GM12801 (cell line): ENCODE data around the gene LTB4R.

Experiments
- TF ChIP-seq, protein P1 (sequence below): IDR thresholded peaks from one replicate; pipeline ENCODE4 v1.5.1; 2011; ENCODE audit warnings: control low read depth; ENCODE audit not compliant: insufficient read length; ENCODE audit errors: extremely low read depth

Gene LTB4R

DNA sequence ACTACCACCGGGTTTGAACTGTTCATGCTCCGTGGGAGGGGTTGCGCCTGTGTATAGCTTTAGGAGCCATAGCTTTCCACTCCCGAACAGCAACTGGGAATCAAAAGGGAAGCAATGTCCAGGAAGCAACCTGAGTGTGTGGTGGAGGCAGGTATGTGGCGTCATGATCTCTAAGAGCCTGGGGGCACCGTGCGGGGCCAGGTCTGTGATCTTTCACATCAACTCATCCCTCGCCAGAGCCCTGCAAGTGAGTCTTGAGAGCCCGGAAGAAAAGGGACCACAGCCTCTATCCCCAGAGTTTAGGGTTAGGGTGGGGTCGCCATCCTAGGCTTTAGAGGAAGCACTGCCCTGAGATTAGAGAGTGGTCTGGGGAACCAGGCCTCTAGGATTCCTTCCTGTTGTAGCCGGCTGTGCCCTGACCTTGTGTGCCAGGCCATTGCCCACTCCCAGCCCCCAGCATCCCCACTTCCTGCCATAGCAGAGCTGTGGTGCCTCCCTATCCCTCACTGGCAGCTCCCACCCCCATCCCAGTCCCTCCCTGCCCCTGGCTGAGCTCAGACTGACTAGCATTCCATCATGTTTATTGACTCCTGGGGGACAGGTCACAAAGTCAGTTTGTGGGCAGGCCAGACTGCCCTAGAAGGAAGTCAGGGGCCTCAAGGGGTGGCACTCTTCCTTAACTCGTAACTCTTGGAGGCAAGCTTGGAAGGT is 24.3 kb downstream of the LTB4R start:
- TF ChIP-seq, protein P1, sequence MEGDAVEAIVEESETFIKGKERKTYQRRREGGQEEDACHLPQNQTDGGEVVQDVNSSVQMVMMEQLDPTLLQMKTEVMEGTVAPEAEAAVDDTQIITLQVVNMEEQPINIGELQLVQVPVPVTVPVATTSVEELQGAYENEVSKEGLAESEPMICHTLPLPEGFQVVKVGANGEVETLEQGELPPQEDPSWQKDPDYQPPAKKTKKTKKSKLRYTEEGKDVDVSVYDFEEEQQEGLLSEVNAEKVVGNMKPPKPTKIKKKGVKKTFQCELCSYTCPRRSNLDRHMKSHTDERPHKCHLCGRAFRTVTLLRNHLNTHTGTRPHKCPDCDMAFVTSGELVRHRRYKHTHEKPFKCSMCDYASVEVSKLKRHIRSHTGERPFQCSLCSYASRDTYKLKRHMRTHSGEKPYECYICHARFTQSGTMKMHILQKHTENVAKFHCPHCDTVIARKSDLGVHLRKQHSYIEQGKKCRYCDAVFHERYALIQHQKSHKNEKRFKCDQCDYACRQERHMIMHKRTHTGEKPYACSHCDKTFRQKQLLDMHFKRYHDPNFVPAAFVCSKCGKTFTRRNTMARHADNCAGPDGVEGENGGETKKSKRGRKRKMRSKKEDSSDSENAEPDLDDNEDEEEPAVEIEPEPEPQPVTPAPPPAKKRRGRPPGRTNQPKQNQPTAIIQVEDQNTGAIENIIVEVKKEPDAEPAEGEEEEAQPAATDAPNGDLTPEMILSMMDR = no peak

DNA sequence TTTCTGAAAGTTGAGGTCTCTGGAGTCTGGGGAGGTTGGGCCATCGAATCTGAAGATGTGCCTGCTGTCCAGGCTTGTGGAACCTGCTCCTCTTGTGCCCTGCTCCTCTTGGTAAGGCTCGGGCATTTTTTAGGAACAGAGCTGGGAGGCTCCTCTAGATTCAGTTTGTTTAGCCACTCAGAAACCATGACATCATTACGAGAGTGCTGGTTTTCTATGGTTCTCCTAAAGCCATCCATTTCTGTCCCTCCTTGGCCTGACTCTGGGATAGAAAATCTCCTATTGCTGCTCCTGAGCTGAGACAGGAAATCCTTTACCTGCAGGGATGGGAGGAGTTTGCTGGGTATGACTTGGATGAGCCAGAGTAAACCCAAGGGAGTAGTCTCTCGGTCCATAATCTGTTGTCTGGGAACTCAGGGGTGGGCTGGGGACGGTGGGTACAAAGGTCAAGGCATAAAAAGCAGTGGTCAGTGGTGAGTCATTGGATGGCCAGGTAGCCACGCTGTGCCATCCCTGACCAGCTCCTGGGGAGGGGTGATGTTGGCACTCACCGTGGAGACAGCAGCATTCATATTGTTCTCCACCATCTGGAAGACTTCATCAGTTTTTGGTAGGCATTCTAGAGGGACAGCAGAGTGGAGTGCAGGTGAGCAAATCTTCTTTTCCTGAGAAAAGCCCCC is 26.0 kb downstream of the LTB4R start:
- TF ChIP-seq, protein P1 = no peak

DNA sequence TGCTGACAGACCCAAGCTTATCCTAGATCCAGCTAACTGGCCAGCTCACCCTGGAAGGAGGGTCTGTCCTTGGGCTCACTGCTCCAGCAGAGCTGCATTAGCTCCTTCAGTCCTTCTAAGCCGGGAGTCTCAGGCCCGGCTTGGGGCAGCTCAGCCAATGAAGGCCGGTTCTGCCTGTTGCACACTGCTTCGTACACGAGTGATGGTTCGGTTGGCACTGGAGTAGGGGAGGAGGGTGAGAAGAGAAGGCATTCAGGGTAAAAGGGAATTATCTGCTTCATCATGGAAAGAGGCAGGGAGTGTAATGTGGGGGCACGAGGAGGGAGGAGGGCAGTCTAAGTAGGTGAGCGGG is 26.5 kb downstream of the LTB4R start:
- TF ChIP-seq, protein P1 = no peak

DNA sequence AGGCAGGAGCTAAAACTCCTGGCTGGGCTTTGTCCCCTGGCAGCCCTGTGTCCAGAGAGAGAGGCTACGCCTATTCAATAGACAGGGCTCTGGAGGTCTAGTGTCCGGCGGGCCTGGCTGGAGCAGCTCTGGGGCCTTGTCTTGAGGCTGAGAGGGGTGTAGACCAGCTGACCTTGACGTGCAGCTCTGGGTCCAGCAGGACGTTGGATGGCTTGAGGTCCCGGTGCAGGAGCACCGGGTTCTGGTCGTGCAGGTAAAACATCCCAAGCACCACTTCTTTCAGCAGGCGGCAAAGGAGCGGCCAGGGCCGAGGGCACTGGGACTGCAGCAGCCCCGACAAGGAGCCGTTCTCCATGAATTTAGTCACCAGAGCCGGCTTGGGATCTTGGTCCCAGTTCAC is 27.5 kb downstream of the LTB4R start:
- TF ChIP-seq, protein P1 = no peak

DNA sequence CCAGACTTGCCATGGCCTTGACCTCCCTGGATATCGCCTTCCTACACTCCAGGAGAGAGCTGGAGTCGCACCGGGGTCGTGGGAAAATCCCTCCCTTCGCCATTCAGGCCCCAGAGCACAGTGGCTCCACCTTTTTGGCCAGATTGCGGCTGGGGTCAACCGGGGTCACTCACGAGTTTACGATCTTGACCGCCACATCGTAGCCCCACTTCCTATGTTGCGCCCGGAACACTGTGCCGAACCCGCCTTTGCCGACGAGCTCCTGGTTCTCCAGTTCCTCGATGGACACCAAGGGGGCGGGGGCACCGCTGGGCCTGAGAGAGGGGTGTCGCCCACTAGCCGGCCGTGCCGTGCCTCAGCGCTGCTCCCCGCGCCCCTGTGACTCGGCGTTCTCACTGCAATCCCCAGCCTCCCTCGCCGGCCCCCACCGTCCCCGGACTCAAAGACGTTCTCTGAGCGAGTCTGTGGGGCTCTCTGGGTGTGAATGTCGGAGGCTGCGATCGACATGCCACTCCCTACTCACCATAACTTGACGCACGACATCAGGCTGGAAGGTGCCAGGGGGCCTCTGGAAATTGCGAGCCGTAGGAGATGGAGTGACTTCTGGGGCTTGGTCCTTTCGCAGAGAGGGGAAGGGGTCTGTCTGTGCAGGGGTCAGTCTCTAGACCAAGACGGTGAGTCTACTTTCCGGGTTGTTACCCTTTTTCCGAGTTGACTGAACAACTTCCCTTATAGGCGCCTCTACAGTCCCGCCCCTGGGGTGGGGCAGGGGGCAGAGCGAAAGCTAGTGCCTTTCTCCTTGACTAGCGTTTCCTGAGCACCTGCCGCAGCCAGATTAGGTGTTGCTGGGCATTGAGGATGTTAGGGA is 28.2 kb downstream of the LTB4R start, which contains the start of gene RIPK3:
Gene RIPK3, minus strand, starts transcription at position 708 of the 868 bp plus-strand sequence. Its CDS starts 165 bp downstream, at position 543.
- TF ChIP-seq, protein P1 = no peak

DNA sequence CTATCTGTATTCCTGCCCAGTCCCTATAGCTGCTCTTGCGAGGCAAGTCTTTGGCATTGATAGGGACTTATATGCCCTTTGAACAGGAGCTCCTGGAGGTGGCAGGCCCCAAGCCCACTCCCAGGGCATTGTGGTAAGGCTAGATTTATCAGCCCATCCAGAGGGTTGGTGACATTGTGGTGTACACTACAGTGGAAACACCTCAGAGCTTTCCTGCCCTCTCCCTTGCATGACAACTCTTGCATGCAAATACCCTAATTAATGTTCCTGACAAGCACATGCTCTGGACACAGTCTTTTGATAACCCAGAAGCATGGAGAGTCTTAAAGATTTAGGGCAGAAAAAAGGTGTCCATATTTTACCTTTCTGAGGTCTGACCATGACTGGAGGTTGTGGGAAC is 29.3 kb downstream of the LTB4R start:
- TF ChIP-seq, protein P1 = no peak

DNA sequence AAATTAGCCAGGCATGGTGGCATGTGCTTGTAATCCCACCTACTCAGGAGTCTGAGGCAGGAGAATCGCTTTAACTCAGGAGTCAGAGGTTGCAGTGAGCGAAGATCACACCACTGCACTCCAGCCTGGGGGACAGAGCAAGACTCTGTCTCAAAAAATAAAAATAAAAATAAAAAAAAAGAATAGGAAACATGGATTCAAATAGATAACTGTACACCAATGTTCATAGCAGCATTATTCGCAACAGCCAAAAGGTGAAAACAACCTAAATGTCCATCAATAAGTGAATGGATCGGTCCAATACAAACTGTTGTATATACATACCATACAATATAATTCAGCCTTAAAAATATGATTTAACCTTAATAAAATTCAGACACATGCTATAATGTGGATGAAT is 31.6 kb downstream of the LTB4R start:
- TF ChIP-seq, protein P1 = no peak
